Esophagus squamous epithelium (tissue), 4 donors: ENCODE results near the gene ACIN1.

Experiments
- CTCF ChIP-seq, 6 experiments: fragments of 450-650 bp in 4 of 6; fragments of 200-600 bp in 2 of 6; sonication (generic) in 2 of 6; IDR thresholded peaks; one replicate each; pipeline ENCODE4 v1.5.1; 2016 to 2019; ENCODE audit warnings: antibody characterized with exemption in 6 of 6, mild to moderate bottlenecking in 4 of 6, moderate library complexity in 4 of 6
- POLR2A ChIP-seq, 4 donors: fragments of 450-650 bp; IDR thresholded peaks; one replicate each; pipeline ENCODE4 v1.6.1; 2017; ENCODE audit warnings: antibody characterized with exemption in 4 of 4, mild to moderate bottlenecking in 4 of 4, moderate library complexity in 3 of 4

- TF ChIP-seq CTCF (IDR thresholded peaks at IDR 0.05) (peak in 1 of 6 experiments; percentile 30), POLR2A (IDR thresholded peaks at IDR 0.05) (peak in 2 of 4 donors; percentile 28 to 59)
These were observed 23.6 kb downstream of the ACIN1 start for GRCh38 chr14:23071244-23071920.
